ENCODE results near the gene LMCD1.

Gene LMCD1

DNA sequence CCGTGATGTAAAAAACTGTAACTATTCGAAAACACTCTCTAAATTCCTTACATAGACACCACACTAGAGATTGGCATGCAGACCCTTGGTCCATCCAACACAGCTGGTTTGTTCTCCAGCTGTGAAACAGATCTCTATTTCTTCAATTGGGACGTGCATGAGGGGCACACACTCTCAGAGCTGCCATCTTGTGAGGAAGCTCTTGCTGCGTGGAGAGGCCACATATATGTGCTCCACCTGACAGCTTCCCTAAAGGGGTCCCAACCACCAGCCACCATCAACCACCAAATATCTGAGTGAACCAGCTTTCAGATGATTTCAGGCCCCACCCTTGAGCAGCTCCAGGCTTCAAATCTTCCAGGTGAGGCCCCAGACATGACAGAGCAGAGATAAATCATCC lies 117.3 kb downstream of the LMCD1 start:
- no peak for DNase-seq (ENCODE audit: low read depth in 2 of 2)

DNA sequence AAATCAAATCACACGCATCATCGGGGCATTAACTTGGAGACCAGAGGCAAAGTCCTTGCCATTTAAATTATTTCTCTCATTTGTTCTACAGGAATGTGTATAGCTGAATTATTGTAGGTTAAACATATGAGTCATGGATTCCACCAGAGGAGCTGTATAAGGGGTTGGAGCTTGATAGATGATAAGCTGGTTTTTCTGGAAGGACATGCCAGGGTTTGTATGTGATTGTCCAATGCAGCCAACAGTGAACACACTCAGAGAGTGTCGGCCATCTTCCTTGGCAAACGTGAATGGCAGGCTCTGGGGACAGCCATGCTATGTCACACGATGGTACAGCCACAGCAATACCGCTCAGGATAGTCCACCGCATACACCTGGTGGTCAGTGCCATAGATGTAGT lies 117.9 kb downstream of the LMCD1 start:
- DNase-seq (ENCODE audit: low read depth in 2 of 2), result no peak

GRCh38 chr3:8621141-8621540 lies 119.5 kb downstream of the LMCD1 start:
- no peak for DNase-seq (ENCODE audit: low read depth in 2 of 2)

GRCh38 chr3:8621872-8622271 lies 120.2 kb downstream of the LMCD1 start:
- DNase-seq (ENCODE audit: low read depth in 2 of 2), result no peak

DNA sequence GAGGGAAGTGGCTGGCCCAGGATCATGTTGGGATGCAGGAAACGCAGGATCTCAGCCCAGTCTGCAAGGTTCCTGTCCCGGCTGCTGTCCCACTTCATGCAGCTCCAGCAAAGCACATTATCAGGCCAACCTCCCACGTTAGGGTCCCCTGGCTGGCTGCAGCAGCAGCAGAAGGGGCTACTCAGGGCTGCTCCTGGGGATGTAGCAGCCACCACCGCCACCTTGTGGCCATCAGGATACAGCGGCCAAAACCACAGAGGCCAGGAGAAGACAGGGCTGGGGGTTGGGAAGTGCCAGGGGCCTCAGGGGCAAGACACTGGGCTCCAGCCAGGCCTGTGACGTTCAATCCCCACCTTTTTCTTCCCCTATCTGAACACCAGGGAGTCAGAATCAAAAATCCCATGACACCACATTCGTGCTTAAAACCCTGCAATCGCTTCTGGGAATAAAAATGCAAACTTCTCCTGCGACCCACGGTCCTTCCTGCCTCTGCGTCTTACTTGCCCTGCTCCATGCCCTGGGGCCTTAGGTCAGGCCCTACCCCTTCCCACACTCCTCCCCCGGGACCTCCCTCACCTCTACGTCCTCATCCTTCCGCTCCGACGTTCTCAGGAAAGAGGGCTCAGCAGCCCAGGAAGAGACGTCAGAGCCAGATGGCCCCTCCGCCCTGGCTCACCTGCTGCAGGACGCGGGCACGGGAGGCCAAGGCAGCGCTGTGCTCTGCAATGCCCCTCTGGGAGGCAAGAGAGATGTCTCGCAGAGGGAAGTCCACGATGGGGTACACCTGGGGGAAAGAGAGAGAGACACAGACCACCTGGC lies 121.5 kb downstream of the LMCD1 start:
- peak in 1 of 2 donors; percentile 9 for DNase-seq (ENCODE audit: low read depth in 2 of 2)

- no peak for DNase-seq (ENCODE audit: low read depth in 2 of 2)
These were observed 122.1 kb downstream of the LMCD1 start for GRCh38 chr3:8623741-8624140.

All from stimulated activated CD8-positive, alpha-beta memory T cell treated with anti-CD3 and anti-CD28 coated beads, Interleukin-15, amount 100 ng/mL, for 48 hours (primary cell).